ENCODE data around the gene UBE2E2.

UBE2E2 gene

GRCh38 chr3:23567917-23568316 is 364.8 kb downstream of the UBE2E2 start:
- WGBS (ENCODE audit: insufficient coverage, insufficient read length): no CpG with 5 or more reads among the region's 3 CpGs
- DNase-seq (ENCODE audit: low read depth, low spot score): no peak
- Histone ChIP-seq H3K36me3 (ENCODE audit: control insufficient read depth, insufficient read depth, low read length) (no peaks in the 10 kb centered on the region), H3K27me3 (ENCODE audit: control insufficient read depth, insufficient read depth, low read length) (no peaks in the 10 kb centered on the region), H3K4me1 (ENCODE audit: control insufficient read depth, insufficient read depth, low read length) (no peaks in the 10 kb centered on the region), H3K27ac (ENCODE audit: low read length) (no peak overlapping the region), H3K9me3 (ENCODE audit: control insufficient read depth, insufficient read depth, low read length) (no peaks in the 10 kb centered on the region), H3K4me3 (ENCODE audit: low read length) (no peak overlapping the region)

GRCh38 chr3:23573827-23574226 is 370.7 kb downstream of the UBE2E2 start:
- Histone ChIP-seq H3K36me3 (ENCODE audit: control insufficient read depth, insufficient read depth, low read length) (no peaks in the 10 kb centered on the region), H3K27me3 (ENCODE audit: control insufficient read depth, insufficient read depth, low read length) (no peaks in the 10 kb centered on the region), H3K4me3 (ENCODE audit: low read length) (no peak overlapping the region), H3K4me1 (ENCODE audit: control insufficient read depth, insufficient read depth, low read length) (no peaks in the 10 kb centered on the region), H3K27ac (ENCODE audit: low read length) (no peak overlapping the region), H3K9me3 (ENCODE audit: control insufficient read depth, insufficient read depth, low read length) (no peaks in the 10 kb centered on the region)
- no CpG with 5 or more reads among the region's 3 CpGs for WGBS (ENCODE audit: insufficient coverage, insufficient read length)
- no peak for DNase-seq (ENCODE audit: low read depth, low spot score)

GRCh38 chr3:23574822-23575315 is 371.7 kb downstream of the UBE2E2 start:
- Histone ChIP-seq H3K27ac (ENCODE audit: low read length) (no peak overlapping the region), H3K4me1 (ENCODE audit: control insufficient read depth, insufficient read depth, low read length) (no peaks in the 10 kb centered on the region), H3K27me3 (ENCODE audit: control insufficient read depth, insufficient read depth, low read length) (no peaks in the 10 kb centered on the region), H3K36me3 (ENCODE audit: control insufficient read depth, insufficient read depth, low read length) (no peaks in the 10 kb centered on the region), H3K4me3 (ENCODE audit: low read length) (no peak overlapping the region), H3K9me3 (ENCODE audit: control insufficient read depth, insufficient read depth, low read length) (no peaks in the 10 kb centered on the region)
- no CpG with 5 or more reads among the region's 1 CpG for WGBS (ENCODE audit: insufficient coverage, insufficient read length)
- no peak for DNase-seq (ENCODE audit: low read depth, low spot score)

DNA sequence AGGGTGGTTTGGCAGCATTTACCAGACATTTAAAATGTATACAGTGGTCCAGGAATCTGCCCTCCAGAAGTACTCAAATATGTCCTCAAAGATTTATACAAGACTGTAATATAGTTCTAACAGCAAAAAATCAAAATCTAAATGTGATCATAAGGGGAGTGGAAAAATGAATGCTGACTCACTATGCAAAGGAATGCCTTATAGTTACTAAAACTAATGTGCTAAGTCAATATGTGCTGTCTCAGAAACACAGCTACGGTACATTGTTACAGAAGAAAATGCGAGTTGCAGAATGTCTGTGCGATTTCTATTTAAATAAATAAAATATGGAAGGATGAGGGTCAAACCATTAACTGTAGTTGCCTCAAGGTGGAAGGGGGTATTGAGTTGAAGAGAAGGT is 372.6 kb downstream of the UBE2E2 start:
- no peak overlapping the region for H3K27ac ChIP-seq (ENCODE audit: low read length)
- H3K36me3 ChIP-seq (ENCODE audit: control insufficient read depth, insufficient read depth, low read length): no peaks in the 10 kb centered on the region
- DNase-seq (ENCODE audit: low read depth, low spot score): no peak
- no peaks in the 10 kb centered on the region for H3K9me3 ChIP-seq (ENCODE audit: control insufficient read depth, insufficient read depth, low read length)
- H3K4me3 ChIP-seq (ENCODE audit: low read length): no peak overlapping the region
- no peaks in the 10 kb centered on the region for H3K27me3 ChIP-seq (ENCODE audit: control insufficient read depth, insufficient read depth, low read length)
- no CpG with 5 or more reads among the region's 3 CpGs for WGBS (ENCODE audit: insufficient coverage, insufficient read length)
- no peaks in the 10 kb centered on the region for H3K4me1 ChIP-seq (ENCODE audit: control insufficient read depth, insufficient read depth, low read length)

GRCh38 chr3:23576379-23576959 is 373.3 kb downstream of the UBE2E2 start:
- DNase-seq (ENCODE audit: low read depth, low spot score): no peak
- no peaks in the 10 kb centered on the region for H3K36me3 ChIP-seq (ENCODE audit: control insufficient read depth, insufficient read depth, low read length)
- no peak overlapping the region for H3K27ac ChIP-seq (ENCODE audit: low read length)
- no CpG with 5 or more reads among the region's 2 CpGs for WGBS (ENCODE audit: insufficient coverage, insufficient read length)
- no peak overlapping the region for H3K4me3 ChIP-seq (ENCODE audit: low read length)
- H3K27me3 ChIP-seq (ENCODE audit: control insufficient read depth, insufficient read depth, low read length): no peaks in the 10 kb centered on the region
- H3K4me1 ChIP-seq (ENCODE audit: control insufficient read depth, insufficient read depth, low read length): no peaks in the 10 kb centered on the region
- H3K9me3 ChIP-seq (ENCODE audit: control insufficient read depth, insufficient read depth, low read length): no peaks in the 10 kb centered on the region

- no peak overlapping the region for H3K4me3 ChIP-seq (ENCODE audit: low read length)
- no peaks in the 10 kb centered on the region for H3K9me3 ChIP-seq (ENCODE audit: control insufficient read depth, insufficient read depth, low read length)
- H3K4me1 ChIP-seq (ENCODE audit: control insufficient read depth, insufficient read depth, low read length): no peaks in the 10 kb centered on the region
- no peaks in the 10 kb centered on the region for H3K36me3 ChIP-seq (ENCODE audit: control insufficient read depth, insufficient read depth, low read length)
- H3K27ac ChIP-seq (ENCODE audit: low read length): no peak overlapping the region
- DNase-seq (ENCODE audit: low read depth, low spot score): no peak
- WGBS (ENCODE audit: insufficient coverage, insufficient read length): no CpG with 5 or more reads among the region's 8 CpGs
- H3K27me3 ChIP-seq (ENCODE audit: control insufficient read depth, insufficient read depth, low read length): no peaks in the 10 kb centered on the region
These were observed 377.1 kb downstream of the UBE2E2 start for GRCh38 chr3:23580096-23580713.

GRCh38 chr3:23583980-23584740 is 381.0 kb downstream of the UBE2E2 start:
- no peak overlapping the region; the same call in 1 of the 2 replicates for H3K4me3 ChIP-seq (ENCODE audit: low read length)
- no peak for DNase-seq (ENCODE audit: low read depth, low spot score)
- no peaks in the 10 kb centered on the region for H3K9me3 ChIP-seq (ENCODE audit: control insufficient read depth, insufficient read depth, low read length)
- WGBS (ENCODE audit: insufficient coverage, insufficient read length): no CpG with 5 or more reads among the region's 10 CpGs
- no peak overlapping the region for H3K27ac ChIP-seq (ENCODE audit: low read length)
- no peaks in the 10 kb centered on the region for H3K36me3 ChIP-seq (ENCODE audit: control insufficient read depth, insufficient read depth, low read length)
- no peaks in the 10 kb centered on the region for H3K27me3 ChIP-seq (ENCODE audit: control insufficient read depth, insufficient read depth, low read length)
- no peaks in the 10 kb centered on the region for H3K4me1 ChIP-seq (ENCODE audit: control insufficient read depth, insufficient read depth, low read length)

DNA sequence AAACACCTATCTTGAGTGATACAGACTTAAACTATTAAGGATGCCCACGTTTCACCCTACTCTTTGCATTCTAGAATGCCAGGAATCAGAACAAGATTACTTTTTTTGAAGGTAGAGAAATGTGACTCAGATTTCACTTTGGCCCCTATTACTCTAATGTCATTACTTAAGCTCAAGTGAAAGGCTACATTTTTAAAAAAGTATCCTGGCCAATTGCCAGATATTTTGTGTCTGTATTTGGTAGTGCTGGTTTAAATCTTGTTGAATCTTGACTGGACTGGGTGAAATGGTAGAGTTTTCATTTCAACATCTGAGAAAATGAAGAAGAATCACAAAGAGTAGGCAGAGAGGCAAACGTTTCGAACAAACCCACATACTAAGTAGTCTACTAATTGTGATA is 384.4 kb downstream of the UBE2E2 start:
- WGBS (ENCODE audit: insufficient coverage, insufficient read length): no CpG with 5 or more reads among the region's 3 CpGs
- Histone ChIP-seq H3K4me1 (ENCODE audit: control insufficient read depth, insufficient read depth, low read length) (no peaks in the 10 kb centered on the region), H3K4me3 (ENCODE audit: low read length) (no peak overlapping the region), H3K36me3 (ENCODE audit: control insufficient read depth, insufficient read depth, low read length) (no peaks in the 10 kb centered on the region), H3K27me3 (ENCODE audit: control insufficient read depth, insufficient read depth, low read length) (no peaks in the 10 kb centered on the region), H3K27ac (ENCODE audit: low read length) (no peak overlapping the region), H3K9me3 (ENCODE audit: control insufficient read depth, insufficient read depth, low read length) (no peaks in the 10 kb centered on the region)
- no peak for DNase-seq (ENCODE audit: low read depth, low spot score)

- H3K4me1 ChIP-seq (ENCODE audit: control insufficient read depth, insufficient read depth, low read length): no peaks in the 10 kb centered on the region
- H3K4me3 ChIP-seq (ENCODE audit: low read length): no peak overlapping the region
- no peaks in the 10 kb centered on the region for H3K9me3 ChIP-seq (ENCODE audit: control insufficient read depth, insufficient read depth, low read length)
- H3K27me3 ChIP-seq (ENCODE audit: control insufficient read depth, insufficient read depth, low read length): no peaks in the 10 kb centered on the region
- WGBS (ENCODE audit: insufficient coverage, insufficient read length): no CpG with 5 or more reads among the region's 3 CpGs
- H3K36me3 ChIP-seq (ENCODE audit: control insufficient read depth, insufficient read depth, low read length): no peaks in the 10 kb centered on the region
- no peak overlapping the region for H3K27ac ChIP-seq (ENCODE audit: low read length)
- no peak for DNase-seq (ENCODE audit: low read depth, low spot score)
These were observed 385.4 kb downstream of the UBE2E2 start for GRCh38 chr3:23588547-23588946.

DNA sequence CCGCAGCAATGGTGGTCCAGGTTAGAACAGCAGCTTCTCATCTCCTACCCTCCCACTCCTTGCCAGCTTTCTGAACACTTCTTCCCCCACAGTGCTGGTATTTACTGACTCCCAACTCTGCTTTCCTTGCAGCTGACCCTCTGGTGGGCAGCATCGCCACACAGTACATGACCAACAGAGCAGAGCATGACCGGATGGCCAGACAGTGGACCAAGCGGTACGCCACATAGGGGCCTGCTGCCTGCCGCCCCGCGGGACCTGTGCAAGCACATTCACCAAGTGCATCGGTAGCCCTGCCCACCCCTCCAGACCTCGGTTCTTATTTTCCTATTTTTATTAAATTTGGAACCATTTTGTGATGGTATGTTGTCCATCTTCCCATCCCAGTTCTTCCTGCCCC is 386.5 kb downstream of the UBE2E2 start:
- no peak for DNase-seq (ENCODE audit: low read depth, low spot score)
- no CpG with 5 or more reads among the region's 10 CpGs for WGBS (ENCODE audit: insufficient coverage, insufficient read length)

More for the DNA sequence above, 386.5 kb downstream of the UBE2E2 start:
- H3K4me1 ChIP-seq (ENCODE audit: control insufficient read depth, insufficient read depth, low read length): no peaks in the 10 kb centered on the region
- H3K27ac ChIP-seq (ENCODE audit: low read length): no peak overlapping the region
- H3K9me3 ChIP-seq (ENCODE audit: control insufficient read depth, insufficient read depth, low read length): no peaks in the 10 kb centered on the region
- H3K4me3 ChIP-seq (ENCODE audit: low read length): no peak overlapping the region
- no peaks in the 10 kb centered on the region for H3K27me3 ChIP-seq (ENCODE audit: control insufficient read depth, insufficient read depth, low read length)
- H3K36me3 ChIP-seq (ENCODE audit: control insufficient read depth, insufficient read depth, low read length): no peaks in the 10 kb centered on the region
